Lower lobe of right lung (tissue), 2 donors: ENCODE data around the gene MRM1. TPM values are rescaled to one million over a fixed set of nuclear protein-coding genes. Genes with fewer than 3 reads are reported as not detected.

Experiments
- ATAC-seq, 2 donors: fragments of 200-7000 bp; cut with Tn5 transposase; one replicate each; pipeline ENCODE4 v1.9.1; 2020 to 2022; ENCODE audit warnings: mild to moderate bottlenecking in 2 of 2, moderate library complexity in 2 of 2
- DNase-seq: peaks from one replicate; pipeline ENCODE4 v3.0.0-alpha.2; 2020
- H3K27ac ChIP-seq: fragments of 200-600 bp; one replicate; pipeline ENCODE4 v1.8.0; 2022
- H3K27me3 ChIP-seq: fragments of 200-600 bp; one replicate; pipeline ENCODE4 v1.8.0; 2022; ENCODE audit warnings: low read depth
- H3K36me3 ChIP-seq: fragments of 200-600 bp; one replicate; pipeline ENCODE4 v1.8.0; 2022; ENCODE audit warnings: mild to moderate bottlenecking
- H3K4me1 ChIP-seq: fragments of 200-600 bp; one replicate; pipeline ENCODE4 v1.8.0; 2022
- H3K4me3 ChIP-seq: fragments of 200-600 bp; one replicate; pipeline ENCODE4 v1.8.0; 2022; ENCODE audit warnings: mild to moderate bottlenecking
- H3K9me3 ChIP-seq: fragments of 200-600 bp; one replicate; pipeline ENCODE4 v1.8.0; 2022
- CTCF ChIP-seq: fragments of 200-600 bp; IDR thresholded peaks from one replicate; pipeline ENCODE4 v1.8.0; 2022; ENCODE audit warnings: antibody characterized with exemption, mild to moderate bottlenecking
- intact Hi-C: fragments of 100-400 bp; cut with DNase I; formaldehyde crosslinking; loops from one replicate; pipeline ENCODE4 v1.11.0; 2022
- total RNA-seq: library from RNA; stranded (reverse); fragmentation: NEBNext Ultra II Directional; extraction: Animal tissue kit (Norgen Biotek cat#: 25700); gene quantifications from one replicate; pipeline ENCODE4 v1.2.1, GENCODE V29; 2021
- donor health status: DM: no; HTN: yes; CAD: no; lungs with severe emphysema.

MRM1 gene
- total RNA-seq, 1 donor from 2014 or later = 6.6 TPM

GRCh38 chr17:36610474-36610873 is 9.1 kb downstream of the MRM1 start:
- intact Hi-C loops = no loop called here

GRCh38 chr17:36611345-36612072 is 10.1 kb downstream of the MRM1 start:
- intact Hi-C loops = no loop called here
- Histone ChIP-seq H3K27me3 (peaks cover 10% of the 10 kb centered on the region), H3K27ac (no peak overlapping the region), H3K4me3 (no peak overlapping the region), H3K9me3 (no peaks in the 10 kb centered on the region), H3K36me3 (no peaks in the 10 kb centered on the region), H3K4me1 (peaks cover 10% of the 10 kb centered on the region)
- ATAC-seq (no peak), DNase-seq (no peak)
- TF ChIP-seq CTCF = no peak

More at GRCh38 chr17:36610474-36610873, 9.1 kb downstream of the MRM1 start:
- H3K9me3 ChIP-seq = no peaks in the 10 kb centered on the region
- H3K27me3 ChIP-seq = peaks cover 6% of the 10 kb centered on the region
- H3K4me3 ChIP-seq = no peak overlapping the region
- TF ChIP-seq CTCF = no peak
- no peak overlapping the region for H3K27ac ChIP-seq
- H3K36me3 ChIP-seq = no peaks in the 10 kb centered on the region
- DNase-seq (no peak), ATAC-seq (no peak)
- peaks cover 10% of the 10 kb centered on the region for H3K4me1 ChIP-seq

- intact Hi-C loops = no loop called here
- no peak for TF ChIP-seq CTCF
- DNase-seq (no peak), ATAC-seq (no peak)
- peaks cover 11% of the 10 kb centered on the region for H3K27me3 ChIP-seq
- no peak overlapping the region for H3K4me3 ChIP-seq
- H3K4me1 ChIP-seq = peaks cover 10% of the 10 kb centered on the region
- H3K36me3 ChIP-seq = no peaks in the 10 kb centered on the region
- H3K27ac ChIP-seq = no peak overlapping the region
- H3K9me3 ChIP-seq = no peaks in the 10 kb centered on the region
Measured at GRCh38 chr17:36612323-36612722, 10.9 kb downstream of the MRM1 start.

- no peak for TF ChIP-seq CTCF
- DNase-seq (no peak), ATAC-seq (no peak)
- Histone ChIP-seq H3K27me3 (peaks cover 11% of the 10 kb centered on the region), H3K4me1 (peaks cover 10% of the 10 kb centered on the region), H3K27ac (no peak overlapping the region), H3K9me3 (no peaks in the 10 kb centered on the region), H3K4me3 (no peak overlapping the region), H3K36me3 (no peaks in the 10 kb centered on the region)
- intact Hi-C loops = no loop called here
Measured at GRCh38 chr17:36613155-36613554, 11.8 kb downstream of the MRM1 start.

GRCh38 chr17:36614081-36614480 is 12.7 kb downstream of the MRM1 start:
- Histone ChIP-seq H3K27me3 (peaks cover 17% of the 10 kb centered on the region), H3K27ac (no peak overlapping the region)
- intact Hi-C loops = no loop called here

More at GRCh38 chr17:36614081-36614480, 12.7 kb downstream of the MRM1 start:
- Histone ChIP-seq H3K4me1 (peaks cover 3% of the 10 kb centered on the region), H3K4me3 (no peak overlapping the region), H3K9me3 (no peaks in the 10 kb centered on the region), H3K36me3 (no peaks in the 10 kb centered on the region)
- ATAC-seq (no peak), DNase-seq (no peak)
- no peak for TF ChIP-seq CTCF
